Ascending aorta (tissue), 2 donors: ENCODE results near the gene FOXB1. TPM values are rescaled to one million over a fixed set of nuclear protein-coding genes. Genes with fewer than 3 reads are reported as not detected.

Experiments
- DNase-seq, 2 donors: peaks; one replicate each; pipeline ENCODE4 v3.0.0-alpha.2; 2019; ENCODE audit warnings: low spot score in 2 of 2
- H3K27ac ChIP-seq, 2 donors: fragments of 200-600 bp; sonication (generic); one replicate each; pipeline ENCODE4 v1.5.1; 2016 to 2017; ENCODE audit warnings: mild to moderate bottlenecking in 1 of 2
- H3K27me3 ChIP-seq: fragments of 200-600 bp; sonication (generic); one replicate; pipeline ENCODE4 v1.5.1; 2017
- H3K36me3 ChIP-seq, 2 donors: fragments of 200-600 bp; sonication (generic); one replicate each; pipeline ENCODE4 v1.5.1; 2016
- H3K4me1 ChIP-seq, 2 donors: fragments of 200-600 bp; sonication (generic); one replicate each; pipeline ENCODE4 v1.5.1; 2016 to 2017; ENCODE audit warnings: mild to moderate bottlenecking in 1 of 2
- H3K4me3 ChIP-seq, 2 donors: fragments of 200-600 bp; sonication (generic); one replicate each; pipeline ENCODE4 v1.5.1; 2016 to 2017; ENCODE audit warnings: mild to moderate bottlenecking in 1 of 2
- H3K9me3 ChIP-seq, 2 donors: fragments of 200-600 bp; sonication (generic); one replicate each; pipeline ENCODE4 v1.5.1; 2016
- CTCF ChIP-seq, 3 experiments: fragments of 200-600 bp in 2 of 3; fragments of 450-650 bp in 1 of 3; sonication (generic) in 2 of 3; IDR thresholded peaks; one replicate each; pipeline ENCODE4 v1.5.1; 2016 to 2019; ENCODE audit warnings: antibody characterized with exemption in 3 of 3, mild to moderate bottlenecking in 1 of 3, moderate library complexity in 1 of 3
- intact Hi-C: fragments of 100-400 bp; cut with DNase I; formaldehyde crosslinking; loops from one replicate; pipeline ENCODE4 v1.15.1; 2023
- total RNA-seq: library from RNA; depleted of rRNA; stranded (reverse); fragments of >200 nt; gene quantifications from one replicate; pipeline ENCODE4 v1.1.0, GENCODE V29; 2016

Gene FOXB1
- total RNA-seq, 1 donor from 2014 or later, result not detected

GRCh38 chr15:59991834-59992233 lies 12.3 kb upstream of the FOXB1 start:
- Histone ChIP-seq H3K27ac (no peak overlapping the region), H3K9me3 (no peaks in the 10 kb centered on the region), H3K4me1 (no peaks in the 10 kb centered on the region), H3K36me3 (no peaks in the 10 kb centered on the region), H3K4me3 (no peak overlapping the region), H3K27me3 (no peaks in the 10 kb centered on the region)
- no peak for TF ChIP-seq CTCF (IDR thresholded peaks at IDR 0.05)
- intact Hi-C loops, result no loop called here
- DNase-seq, result no peak

GRCh38 chr15:59993041-59993750 lies 10.9 kb upstream of the FOXB1 start:
- no peaks in the 10 kb centered on the region for H3K9me3 ChIP-seq
- H3K4me3 ChIP-seq, result no peak overlapping the region
- intact Hi-C loops, result no loop called here
- DNase-seq, result no peak
- no peak overlapping the region for H3K27ac ChIP-seq
- TF ChIP-seq CTCF (IDR thresholded peaks at IDR 0.05), result no peak
- peaks cover under 1% of the 10 kb centered on the region for H3K27me3 ChIP-seq
- H3K4me1 ChIP-seq, result no peaks in the 10 kb centered on the region
- H3K36me3 ChIP-seq, result no peaks in the 10 kb centered on the region

DNA sequence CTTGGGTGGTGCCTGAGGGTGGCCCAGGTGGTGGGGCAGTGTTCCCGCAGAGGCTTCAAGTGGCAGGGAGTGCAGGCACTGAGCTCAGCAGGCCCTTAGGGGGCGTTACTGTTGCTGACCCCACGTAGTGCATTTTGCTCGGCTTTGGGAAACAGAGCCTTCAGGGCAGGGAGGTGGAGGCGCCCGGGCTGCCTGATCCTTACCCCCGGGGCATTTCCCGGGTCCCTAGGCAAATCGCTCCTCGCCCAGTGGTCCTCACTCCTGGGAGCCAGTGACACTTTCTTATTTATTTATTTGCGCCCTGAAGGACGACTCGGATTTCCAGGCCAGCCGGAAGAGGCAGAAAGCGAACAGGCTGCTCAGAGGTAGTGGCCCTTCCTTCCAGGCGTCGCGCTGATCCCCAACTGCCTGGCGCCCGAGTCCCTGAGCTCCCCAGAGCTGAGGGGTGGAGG lies 10.1 kb upstream of the FOXB1 start:
- Histone ChIP-seq H3K4me3 (no peak overlapping the region), H3K9me3 (no peaks in the 10 kb centered on the region), H3K36me3 (no peaks in the 10 kb centered on the region), H3K27ac (no peak overlapping the region), H3K4me1 (no peaks in the 10 kb centered on the region), H3K27me3 (peaks cover 4% of the 10 kb centered on the region)
- intact Hi-C loops, result no loop called here
- no peak for TF ChIP-seq CTCF (IDR thresholded peaks at IDR 0.05)
- no peak for DNase-seq

DNA sequence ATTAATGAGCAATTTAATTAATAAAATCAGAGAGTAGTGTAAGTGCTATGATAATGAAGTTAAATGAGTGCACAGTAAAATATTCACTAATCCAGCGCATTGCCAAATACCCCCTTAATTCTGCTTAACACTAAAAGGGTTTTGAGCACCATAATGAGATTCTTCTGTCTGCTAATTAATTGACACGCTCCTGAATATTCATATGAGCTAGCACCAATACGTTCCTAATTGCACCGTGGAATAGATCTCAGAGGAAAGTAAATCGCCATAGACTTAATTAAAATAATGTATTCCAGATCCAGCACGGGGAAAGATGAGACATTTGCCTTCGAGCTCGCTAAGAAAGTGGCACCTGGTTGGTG lies 9.6 kb upstream of the FOXB1 start:
- H3K4me3 ChIP-seq, result no peak overlapping the region
- TF ChIP-seq CTCF (IDR thresholded peaks at IDR 0.05), result no peak
- no peaks in the 10 kb centered on the region for H3K36me3 ChIP-seq
- no peaks in the 10 kb centered on the region for H3K4me1 ChIP-seq
- no peaks in the 10 kb centered on the region for H3K9me3 ChIP-seq
- intact Hi-C loops, result no loop called here
- no peak for DNase-seq
- peaks cover 8% of the 10 kb centered on the region for H3K27me3 ChIP-seq
- H3K27ac ChIP-seq, result no peak overlapping the region

DNA sequence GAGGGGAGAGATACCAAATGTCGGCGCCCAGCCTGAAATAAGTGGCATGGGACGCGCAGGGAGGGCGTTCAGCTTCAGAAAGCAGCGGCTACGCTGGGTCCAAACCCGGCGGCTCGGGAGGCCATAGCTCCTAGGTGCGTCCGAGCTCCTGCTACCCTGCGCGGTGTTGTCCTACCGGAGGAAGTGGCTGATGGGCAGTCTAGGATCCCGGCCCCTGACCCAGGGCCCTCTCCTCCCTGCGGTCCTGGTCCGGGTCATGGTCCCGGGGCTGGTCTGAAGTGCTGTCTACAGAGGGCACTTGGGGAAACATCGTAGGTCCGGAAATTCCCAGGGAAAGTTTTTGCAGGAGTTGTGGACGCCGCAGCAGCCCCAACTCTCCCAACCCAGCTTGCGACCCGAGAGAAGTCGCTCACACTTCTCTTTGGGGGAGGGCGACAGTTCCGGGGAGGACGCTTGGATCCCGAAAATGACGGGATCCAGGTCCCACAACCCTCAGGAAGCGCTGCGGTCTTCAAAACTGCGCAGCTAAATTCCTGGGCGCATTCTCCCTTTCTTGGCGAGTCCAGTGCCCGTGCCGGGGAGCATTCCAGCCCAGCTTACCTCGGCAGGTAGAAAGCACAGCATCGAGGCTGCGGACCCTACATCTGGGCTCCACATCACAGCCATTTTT lies 9.1 kb upstream of the FOXB1 start:
- intact Hi-C loops, result no loop called here
- no peak for DNase-seq

More for the DNA sequence above, 9.1 kb upstream of the FOXB1 start:
- Histone ChIP-seq H3K4me1 (no peaks in the 10 kb centered on the region), H3K4me3 (no peak overlapping the region), H3K9me3 (no peaks in the 10 kb centered on the region), H3K27me3 (peaks cover 13% of the 10 kb centered on the region), H3K36me3 (no peaks in the 10 kb centered on the region), H3K27ac (no peak overlapping the region)
- no peak for TF ChIP-seq CTCF (IDR thresholded peaks at IDR 0.05)
